GM18873 (cell line): ENCODE results near the gene SIX3.

ENCODE experiments used
- ATAC-seq: cut with Tn5 transposase; IDR thresholded peaks from one replicate; pipeline ENCODE4 v1.9.1; 2021; ENCODE audit warnings: mild to moderate bottlenecking, moderate library complexity, moderate number of reproducible peaks; ENCODE audit not compliant: unreplicated experiment, low FRiP score

Gene SIX3

GRCh38 chr2:44930274-44931197 is 11.0 kb upstream of the SIX3 start:
- no peak for ATAC-seq

GRCh38 chr2:44931198-44931780 is 10.2 kb upstream of the SIX3 start:
- ATAC-seq, result no peak

- no peak for ATAC-seq
Measured at GRCh38 chr2:44932079-44932478, 9.4 kb upstream of the SIX3 start.

- no peak for ATAC-seq
Measured at GRCh38 chr2:44932564-44933392, 8.7 kb upstream of the SIX3 start.

- no peak for ATAC-seq
Measured at GRCh38 chr2:44933434-44933951, 8.0 kb upstream of the SIX3 start.

- ATAC-seq, result no peak
Measured at GRCh38 chr2:44934038-44934982, 7.2 kb upstream of the SIX3 start.

- ATAC-seq, result no peak
Measured at GRCh38 chr2:44934983-44935728, 6.3 kb upstream of the SIX3 start.

- ATAC-seq, result no peak
Measured at GRCh38 chr2:44935729-44936098, 5.8 kb upstream of the SIX3 start.

GRCh38 chr2:44936275-44936674 is 5.2 kb upstream of the SIX3 start:
- ATAC-seq, result no peak

- no peak for ATAC-seq
Measured at GRCh38 chr2:44936715-44937687, 4.5 kb upstream of the SIX3 start.

GRCh38 chr2:44937688-44938240 is 3.7 kb upstream of the SIX3 start:
- ATAC-seq, result no peak

- ATAC-seq, result no peak
Measured at GRCh38 chr2:44938287-44939105, 3.0 kb upstream of the SIX3 start.

- no peak for ATAC-seq
Measured at GRCh38 chr2:44939106-44940048, 2.1 kb upstream of the SIX3 start.

- no peak for ATAC-seq
Measured at GRCh38 chr2:44940049-44940494, 1.4 kb upstream of the SIX3 start.

- ATAC-seq, result no peak
Measured at GRCh38 chr2:44940732-44941464, 604 bp upstream of the SIX3 start.
